Inflammatory macrophage treated with lipopolysaccharide for 1 hour (primary cell): ENCODE measurements around the gene KISS1R.
A peak's percentile ranks its signal among the peaks of the same experiment; 100 is the strongest.

Source experiments
- DNase-seq, 2 donors: peaks; one replicate each; pipeline ENCODE4 v3.0.0-alpha.2; 2020 to 2022

The KISS1R gene

GRCh38 chr19:900302-901111 lies 16.6 kb upstream of the KISS1R start:
- peak in 1 of 2 donors; percentile 2 for DNase-seq

- no peak for DNase-seq
These were observed 15.7 kb upstream of the KISS1R start for GRCh38 chr19:901216-902092.

GRCh38 chr19:902093-902370 lies 15.1 kb upstream of the KISS1R start:
- no peak for DNase-seq

DNA sequence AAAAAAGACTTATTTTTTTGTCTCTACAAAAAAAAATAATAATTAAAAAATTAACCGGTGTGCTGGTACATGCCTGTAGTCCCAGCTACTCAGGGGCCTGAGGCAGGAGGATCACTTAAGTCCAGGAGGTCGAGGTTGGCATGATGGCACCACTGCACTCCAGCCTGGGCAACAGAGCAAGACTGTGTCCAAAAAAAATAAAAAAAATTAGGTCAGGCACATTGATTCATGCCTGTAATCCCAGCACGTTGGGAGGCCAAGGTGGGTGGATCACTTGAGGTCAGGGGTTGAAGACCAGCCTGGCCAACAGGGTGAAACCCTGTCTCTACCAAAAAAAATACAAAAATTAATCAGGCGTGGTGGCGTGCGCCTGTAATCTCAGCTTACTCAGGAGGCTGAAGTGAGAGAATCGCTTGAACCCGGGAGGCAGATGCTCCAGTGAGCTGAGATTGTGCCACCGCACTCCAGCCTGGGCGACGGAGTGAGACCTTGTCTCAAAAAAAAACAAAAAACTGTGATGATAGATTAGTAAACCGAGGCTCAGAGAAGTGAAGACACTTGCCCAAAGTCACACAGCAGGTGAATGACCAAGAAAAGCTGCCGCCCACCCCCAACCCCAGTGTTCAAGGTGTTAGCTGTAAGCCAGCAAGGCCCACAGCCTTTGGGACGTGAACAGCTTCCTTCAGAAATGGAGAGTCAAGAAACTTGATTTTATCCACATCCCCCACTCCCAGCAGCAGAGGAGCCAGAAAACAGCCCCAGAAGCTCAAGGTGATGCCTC lies 14.5 kb upstream of the KISS1R start:
- DNase-seq: no peak

- DNase-seq: no peak
These were observed 13.8 kb upstream of the KISS1R start for GRCh38 chr19:903266-903797.

DNA sequence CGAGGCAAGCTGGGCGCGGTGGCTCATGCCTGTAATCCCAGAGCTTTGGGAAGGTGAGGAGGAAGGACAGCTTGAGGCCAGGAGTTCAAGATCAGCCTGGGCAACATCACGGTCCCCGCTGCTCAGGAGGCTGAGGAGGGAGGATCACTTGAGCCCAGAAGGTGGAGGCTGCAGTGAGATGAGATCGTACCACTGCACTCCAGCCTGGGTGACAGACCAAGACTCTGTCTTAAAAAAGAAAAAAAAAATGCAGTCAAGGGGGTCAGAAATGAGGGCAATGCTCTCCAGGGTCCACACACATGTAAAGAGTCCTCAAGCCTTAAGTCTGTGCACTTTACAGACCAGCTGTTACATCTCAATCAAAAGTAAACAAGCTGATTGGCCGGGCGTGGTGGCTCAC lies 12.6 kb upstream of the KISS1R start:
- no peak for DNase-seq

DNA sequence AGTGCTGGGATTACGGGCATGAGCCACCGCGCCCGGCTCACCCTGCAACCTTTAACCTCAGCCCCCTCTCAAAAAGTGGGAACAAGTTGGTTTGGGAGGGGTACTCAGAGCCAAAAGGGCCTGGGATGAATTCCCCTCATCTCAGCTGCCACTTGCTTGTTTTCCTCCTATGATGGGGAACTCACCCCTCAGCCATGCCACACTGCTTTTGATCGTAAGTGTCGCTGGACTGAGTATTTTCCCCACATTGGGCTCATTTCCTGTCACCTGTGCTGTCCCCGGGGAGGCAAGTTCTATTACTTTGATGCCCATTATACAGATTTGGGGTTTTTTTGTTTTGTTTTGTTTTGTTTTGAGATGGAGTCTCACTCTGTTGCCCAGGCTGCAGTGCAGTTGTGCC lies 10.7 kb upstream of the KISS1R start:
- no peak for DNase-seq

- DNase-seq: peak; percentile 64 to 75
These were observed 9.8 kb upstream of the KISS1R start for GRCh38 chr19:907183-907853.

DNA sequence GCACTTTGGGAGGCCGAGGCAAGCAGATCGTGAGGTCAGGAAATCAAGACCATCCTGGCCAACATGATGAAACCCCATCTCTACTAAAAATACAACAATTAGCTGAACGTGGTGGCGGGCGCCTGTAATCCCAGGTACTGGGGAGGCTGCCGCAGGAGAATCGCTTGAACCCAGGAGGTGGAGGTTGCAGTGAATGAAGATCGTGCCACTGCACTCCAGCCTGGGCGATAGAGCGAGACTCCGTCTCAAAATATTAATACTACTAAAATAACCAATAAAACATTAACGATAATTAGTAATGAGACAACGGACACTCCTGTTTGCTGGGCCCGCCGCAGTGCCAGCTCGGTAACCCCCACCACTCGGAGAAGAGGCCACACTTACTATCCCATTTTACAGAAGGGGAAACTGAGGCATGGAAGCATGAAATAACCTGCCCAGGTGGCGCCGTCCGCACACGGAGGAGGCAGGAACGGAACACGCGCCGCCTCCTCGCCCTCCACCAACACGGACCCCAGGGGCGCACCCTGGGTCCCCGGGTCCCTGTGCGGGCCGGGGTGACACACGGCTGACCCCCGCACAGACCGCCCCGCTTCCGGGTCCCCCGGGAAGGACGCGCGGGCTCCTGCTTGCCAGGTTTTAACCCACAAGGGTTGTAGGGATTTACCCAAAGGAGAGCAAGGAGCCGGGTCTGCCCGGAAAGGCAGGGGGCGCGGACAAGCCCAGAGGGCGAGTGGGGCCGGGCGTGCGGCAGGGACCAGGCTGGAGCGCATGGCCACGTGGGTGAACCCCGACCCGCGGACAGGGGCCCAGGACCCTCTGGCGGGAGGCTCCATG lies 5.7 kb upstream of the KISS1R start:
- DNase-seq: no peak

DNA sequence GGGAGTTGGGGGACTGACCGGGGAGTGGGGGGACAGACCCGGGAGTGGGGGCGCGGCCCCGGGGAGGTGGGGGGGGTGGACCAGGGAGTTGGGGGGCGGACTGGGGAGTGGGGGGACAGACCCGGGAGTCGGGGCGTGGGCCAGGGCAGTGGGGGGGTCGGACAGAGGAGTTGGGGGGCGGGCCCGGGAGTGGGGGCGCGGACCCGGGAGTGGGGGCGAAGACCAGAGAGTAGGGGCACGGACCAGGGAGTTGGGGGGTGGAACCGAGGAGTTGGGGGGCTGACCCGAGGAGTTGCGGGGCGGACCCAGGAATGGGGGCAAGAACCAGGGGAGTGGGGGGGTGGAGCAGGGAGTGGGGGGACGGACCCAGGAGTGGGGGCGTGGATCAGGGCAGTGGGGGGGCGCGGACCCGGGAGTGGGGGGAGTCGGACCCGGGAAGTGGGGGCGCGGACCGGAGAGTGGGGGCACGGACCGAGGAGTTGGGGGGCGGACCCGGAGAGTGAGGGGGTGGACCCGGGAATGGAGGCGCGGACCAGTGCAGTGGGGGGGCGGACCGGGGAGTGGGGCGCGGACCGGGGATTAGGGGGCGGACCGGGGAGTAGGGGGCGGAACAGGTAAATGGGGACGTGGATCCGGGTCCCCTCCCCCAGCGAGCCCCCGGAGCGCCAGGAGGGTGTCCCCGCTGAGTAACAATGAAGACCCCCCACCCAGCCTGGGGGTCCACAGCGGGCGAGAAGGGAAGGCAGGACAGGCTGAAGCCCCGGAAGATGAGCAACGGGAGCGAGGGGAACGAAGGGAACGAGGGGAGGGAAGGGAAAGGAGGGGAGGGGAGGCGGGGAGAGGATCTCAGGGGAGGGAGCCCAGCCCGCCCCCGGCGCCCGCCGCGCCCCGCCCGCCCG lies 4.7 kb upstream of the KISS1R start:
- DNase-seq: no peak

- peak; percentile 58 to 75 for DNase-seq
These were observed 3.9 kb upstream of the KISS1R start, which contains the start of gene R3HDM4 for GRCh38 chr19:913080-913748. Gene R3HDM4, minus strand, starts transcription at chr19:913219. Its CDS starts 62 bp downstream, at chr19:913157.

GRCh38 chr19:916645-917322 lies 349 bp upstream of the KISS1R start:
- DNase-seq: no peak

DNA sequence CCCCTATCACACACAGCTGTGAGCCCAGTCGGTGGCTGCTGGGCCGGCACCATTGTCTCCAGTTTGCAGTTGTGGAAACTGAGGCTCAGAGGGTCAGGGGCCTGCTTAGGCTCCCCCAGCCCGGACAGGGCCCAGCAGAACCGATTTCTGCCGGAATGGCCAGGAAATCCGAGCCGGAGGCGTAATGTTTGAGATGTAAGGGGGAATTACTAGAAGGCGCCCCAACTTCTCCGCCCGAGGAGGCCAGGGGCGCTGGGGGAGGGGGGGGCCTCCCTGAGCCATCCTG lies 962 bp downstream of the KISS1R start:
- no peak for DNase-seq

DNA sequence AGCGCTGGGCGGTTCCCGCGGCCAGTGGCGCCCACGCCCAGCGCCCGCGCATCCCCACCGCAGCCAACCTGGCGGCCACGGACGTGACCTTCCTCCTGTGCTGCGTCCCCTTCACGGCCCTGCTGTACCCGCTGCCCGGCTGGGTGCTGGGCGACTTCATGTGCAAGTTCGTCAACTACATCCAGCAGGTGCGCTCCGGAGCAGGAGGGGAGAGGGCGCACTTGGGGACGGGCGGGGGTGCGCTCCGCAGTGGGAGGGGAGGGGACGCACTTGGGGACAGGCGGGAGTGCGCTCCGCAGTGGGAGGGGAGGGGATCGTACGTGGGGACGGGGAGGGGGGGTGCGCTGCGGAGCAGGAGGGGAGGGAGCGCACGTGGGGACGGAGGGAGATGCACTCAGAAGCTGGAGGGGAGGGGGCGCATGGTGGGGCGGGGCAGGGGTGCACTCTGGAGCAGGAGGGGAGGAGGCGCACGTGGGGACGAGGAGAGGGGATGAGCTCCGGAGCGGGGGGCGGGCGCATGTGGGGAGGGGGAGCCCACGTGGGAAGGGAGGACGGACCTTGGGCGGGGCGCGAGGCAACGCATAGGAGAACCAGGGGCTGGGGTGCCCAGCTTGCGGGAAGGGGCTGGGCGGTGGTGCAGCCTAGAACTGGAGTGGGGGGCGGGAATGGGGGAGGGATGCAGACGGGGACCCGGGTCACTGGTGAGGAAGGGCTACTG lies 1.5 kb downstream of the KISS1R start:
- DNase-seq: no peak

GRCh38 chr19:919199-920050 lies 2.3 kb downstream of the KISS1R start:
- DNase-seq: no peak

GRCh38 chr19:920051-920864 lies 3.1 kb downstream of the KISS1R start:
- no peak for DNase-seq

- no peak for DNase-seq
These were observed 7.5 kb downstream of the KISS1R start for GRCh38 chr19:924553-925086.
